K562 (cell line): Measurements from ENCODE around the gene ABHD1. TPM values are rescaled to one million over a fixed set of nuclear protein-coding genes. Genes with fewer than 3 reads are reported as not detected.

Experiments used
- DMBX1 ChIP-seq: fragments of 250-450 bp; sonication (Bioruptor Pico); IDR thresholded peaks from 2 replicates; pipeline ENCODE4 v1.8.0; 2022; ENCODE audit warnings: inconsistent platforms, mild to moderate bottlenecking, moderate library complexity, borderline replicate concordance
- HDAC8 ChIP-seq: fragments of 450-650 bp; IDR thresholded peaks from 2 replicates; pipeline ENCODE4 v1.6.1; 2016; ENCODE audit warnings: mild to moderate bottlenecking, missing genetic modification characterization, moderate library complexity, missing compliant biosample characterization
- KLF13 ChIP-seq: fragments of 450-650 bp; IDR thresholded peaks from 2 replicates; pipeline ENCODE4 v1.6.1; 2016; ENCODE audit warnings: missing genetic modification characterization, low read depth, mild to moderate bottlenecking, missing compliant biosample characterization, moderate library complexity, borderline replicate concordance
- MCM7 ChIP-seq, 2 experiments: fragments of 450-650 bp; IDR thresholded peaks; 2 replicates each; pipeline ENCODE4 v1.6.1; 2016 to 2018
- MYNN ChIP-seq, 2 experiments: sonication (generic); formaldehyde crosslinking in 1 of 2; IDR thresholded peaks; 2 replicates each; pipeline versions ENCODE4 v1.5.0 to v1.6.1; 2016 to 2020; ENCODE audit warnings: antibody characterized with exemption in 1 of 2, missing genetic modification reagents in 1 of 2
- PCBP2 ChIP-seq: fragments of 200-400 bp; formaldehyde crosslinking; IDR thresholded peaks from 2 replicates; pipeline ENCODE4 v1.6.1; 2018; ENCODE audit warnings: low read length, low read depth, mild to moderate bottlenecking, moderate library complexity; ENCODE audit not compliant: poor library complexity, severe bottlenecking
- RBBP5 ChIP-seq: fragments of 200-600 bp; sonication (generic); IDR thresholded peaks from 2 replicates; pipeline ENCODE4 v1.6.1; 2012; ENCODE audit warnings: borderline replicate concordance, mild to moderate bottlenecking, low read length, control low read depth, inconsistent platforms; ENCODE audit not compliant: insufficient read depth, poor library complexity, severe bottlenecking
- SFPQ ChIP-seq: fragments of 200-400 bp; formaldehyde crosslinking; IDR thresholded peaks from 2 replicates; pipeline ENCODE4 v1.6.1; 2017; ENCODE audit warnings: mild to moderate bottlenecking, low read depth, low read length, moderate library complexity
- TFAM ChIP-seq: fragments of 250-450 bp; sonication (Bioruptor Pico); conservative IDR thresholded peaks from 2 replicates; pipeline ENCODE4 v1.5.0; 2021; ENCODE audit warnings: mild to moderate bottlenecking, moderate library complexity
- ZBTB17 ChIP-seq: fragments of 450-650 bp; formaldehyde crosslinking; IDR thresholded peaks from 2 replicates; pipeline ENCODE4 v1.4.0; 2020; ENCODE audit warnings: mild to moderate bottlenecking
- ZNF518B ChIP-seq: fragments of 250-450 bp; sonication (Bioruptor Pico); IDR thresholded peaks from 2 replicates; pipeline ENCODE4 v1.5.0; 2021; ENCODE audit warnings: mild to moderate bottlenecking, moderate library complexity
- polyA plus RNA-seq, 8 experiments: library from polyadenylated mRNA; depleted of rRNA in 4 of 8; stranded (reverse) in 5 of 8; unstranded in 3 of 8; fragments of >200 nt; fragmentation: Nextera tagmentation in 2 of 8; fragmentation: Illumina TruSeq in 1 of 8; extraction: Ambion mirVana in 2 of 8; extraction: Trizol in 1 of 8; gene quantifications; 2 replicates each; pipeline versions ENCODE4 v1.2.1 to v1.2.3, GENCODE V29; 2011 to 2014; ENCODE audit warnings: inconsistent platforms in 1 of 8, missing spikeins in 1 of 8
- total RNA-seq, 7 experiments: library from RNA; depleted of rRNA in 6 of 7; stranded (reverse); fragments of >200 nt in 6 of 7; fragmentation: Illumina TruSeq in 2 of 7; extraction: Trizol in 2 of 7; gene quantifications; 2 replicates each; pipeline versions ENCODE4 v1.2.1 to v1.2.3, GENCODE V29; 2011 to 2021; ENCODE audit warnings: low replicate concordance in 1 of 7
- TF ChIP-seq, protein P1 (sequence below): fragments of 450-650 bp; IDR thresholded peaks from 2 replicates; pipeline ENCODE4 v1.6.1; 2016; ENCODE audit warnings: missing biosample characterization, missing genetic modification characterization

ABHD1 gene
- total and polyA plus RNA-seq, 9 of the 15 experiments (the other 6 are each of a cell fraction or from before 2014, with no cell fraction given) = 0.10 to 0.16 (median 0.11) TPM; not detected in 5

DNA sequence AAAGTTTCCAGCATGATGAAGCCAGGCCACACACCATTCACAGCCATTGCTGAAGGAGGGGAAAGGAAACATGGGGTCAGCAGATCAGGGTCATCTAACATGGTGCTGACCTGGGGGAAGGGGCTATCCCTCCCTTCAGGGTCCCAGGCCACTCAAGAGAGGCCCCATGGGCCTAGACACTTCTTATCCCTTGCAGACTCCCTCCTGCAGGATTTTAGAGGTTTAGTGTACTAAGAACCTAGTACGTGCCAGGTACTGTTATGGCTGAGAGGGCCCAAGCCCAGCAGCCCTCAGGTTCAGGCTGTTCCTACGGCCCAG, 28.2 kb upstream of the ABHD1 start (continued):
- TF ChIP-seq MYNN (IDR thresholded peaks at IDR 0.05) (no peak), MYNN (CRISPR knock-in tag; IDR thresholded peaks at IDR 0.05) (no peak), MCM7 (IDR thresholded peaks at IDR 0.05) (no peak), ZBTB17 (CRISPR knock-in tag) (no peak), DMBX1 (CRISPR knock-in tag) (no peak), TFAM (CRISPR knock-in tag) (no peak), ZNF518B (CRISPR knock-in tag) (no peak), RBBP5 (no peak), PCBP2 (no peak), HDAC8 (tag) (no peak), SFPQ (no peak), KLF13 (tag) (no peak)
- TF ChIP-seq, protein P1, sequence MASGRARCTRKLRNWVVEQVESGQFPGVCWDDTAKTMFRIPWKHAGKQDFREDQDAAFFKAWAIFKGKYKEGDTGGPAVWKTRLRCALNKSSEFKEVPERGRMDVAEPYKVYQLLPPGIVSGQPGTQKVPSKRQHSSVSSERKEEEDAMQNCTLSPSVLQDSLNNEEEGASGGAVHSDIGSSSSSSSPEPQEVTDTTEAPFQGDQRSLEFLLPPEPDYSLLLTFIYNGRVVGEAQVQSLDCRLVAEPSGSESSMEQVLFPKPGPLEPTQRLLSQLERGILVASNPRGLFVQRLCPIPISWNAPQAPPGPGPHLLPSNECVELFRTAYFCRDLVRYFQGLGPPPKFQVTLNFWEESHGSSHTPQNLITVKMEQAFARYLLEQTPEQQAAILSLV = no peak
